SHP77 (cell line): ENCODE measurements around the gene KIF24.
A peak's percentile ranks its signal among the peaks of the same experiment; 100 is the strongest.
"Not testable (repeated sequence)": the region's sequence is repeated elsewhere in the genome, so short reads cannot be mapped to it uniquely, and the experiment has no call there.

Source experiments
- DNase-seq, 2 experiments: peaks; one replicate each; lab custom pipeline; 2025; lab: John Stamatoyannopoulos, UW

KIF24 gene, protein sequence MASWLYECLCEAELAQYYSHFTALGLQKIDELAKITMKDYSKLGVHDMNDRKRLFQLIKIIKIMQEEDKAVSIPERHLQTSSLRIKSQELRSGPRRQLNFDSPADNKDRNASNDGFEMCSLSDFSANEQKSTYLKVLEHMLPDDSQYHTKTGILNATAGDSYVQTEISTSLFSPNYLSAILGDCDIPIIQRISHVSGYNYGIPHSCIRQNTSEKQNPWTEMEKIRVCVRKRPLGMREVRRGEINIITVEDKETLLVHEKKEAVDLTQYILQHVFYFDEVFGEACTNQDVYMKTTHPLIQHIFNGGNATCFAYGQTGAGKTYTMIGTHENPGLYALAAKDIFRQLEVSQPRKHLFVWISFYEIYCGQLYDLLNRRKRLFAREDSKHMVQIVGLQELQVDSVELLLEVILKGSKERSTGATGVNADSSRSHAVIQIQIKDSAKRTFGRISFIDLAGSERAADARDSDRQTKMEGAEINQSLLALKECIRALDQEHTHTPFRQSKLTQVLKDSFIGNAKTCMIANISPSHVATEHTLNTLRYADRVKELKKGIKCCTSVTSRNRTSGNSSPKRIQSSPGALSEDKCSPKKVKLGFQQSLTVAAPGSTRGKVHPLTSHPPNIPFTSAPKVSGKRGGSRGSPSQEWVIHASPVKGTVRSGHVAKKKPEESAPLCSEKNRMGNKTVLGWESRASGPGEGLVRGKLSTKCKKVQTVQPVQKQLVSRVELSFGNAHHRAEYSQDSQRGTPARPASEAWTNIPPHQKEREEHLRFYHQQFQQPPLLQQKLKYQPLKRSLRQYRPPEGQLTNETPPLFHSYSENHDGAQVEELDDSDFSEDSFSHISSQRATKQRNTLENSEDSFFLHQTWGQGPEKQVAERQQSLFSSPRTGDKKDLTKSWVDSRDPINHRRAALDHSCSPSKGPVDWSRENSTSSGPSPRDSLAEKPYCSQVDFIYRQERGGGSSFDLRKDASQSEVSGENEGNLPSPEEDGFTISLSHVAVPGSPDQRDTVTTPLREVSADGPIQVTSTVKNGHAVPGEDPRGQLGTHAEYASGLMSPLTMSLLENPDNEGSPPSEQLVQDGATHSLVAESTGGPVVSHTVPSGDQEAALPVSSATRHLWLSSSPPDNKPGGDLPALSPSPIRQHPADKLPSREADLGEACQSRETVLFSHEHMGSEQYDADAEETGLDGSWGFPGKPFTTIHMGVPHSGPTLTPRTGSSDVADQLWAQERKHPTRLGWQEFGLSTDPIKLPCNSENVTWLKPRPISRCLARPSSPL (N-terminal part only)

DNA sequence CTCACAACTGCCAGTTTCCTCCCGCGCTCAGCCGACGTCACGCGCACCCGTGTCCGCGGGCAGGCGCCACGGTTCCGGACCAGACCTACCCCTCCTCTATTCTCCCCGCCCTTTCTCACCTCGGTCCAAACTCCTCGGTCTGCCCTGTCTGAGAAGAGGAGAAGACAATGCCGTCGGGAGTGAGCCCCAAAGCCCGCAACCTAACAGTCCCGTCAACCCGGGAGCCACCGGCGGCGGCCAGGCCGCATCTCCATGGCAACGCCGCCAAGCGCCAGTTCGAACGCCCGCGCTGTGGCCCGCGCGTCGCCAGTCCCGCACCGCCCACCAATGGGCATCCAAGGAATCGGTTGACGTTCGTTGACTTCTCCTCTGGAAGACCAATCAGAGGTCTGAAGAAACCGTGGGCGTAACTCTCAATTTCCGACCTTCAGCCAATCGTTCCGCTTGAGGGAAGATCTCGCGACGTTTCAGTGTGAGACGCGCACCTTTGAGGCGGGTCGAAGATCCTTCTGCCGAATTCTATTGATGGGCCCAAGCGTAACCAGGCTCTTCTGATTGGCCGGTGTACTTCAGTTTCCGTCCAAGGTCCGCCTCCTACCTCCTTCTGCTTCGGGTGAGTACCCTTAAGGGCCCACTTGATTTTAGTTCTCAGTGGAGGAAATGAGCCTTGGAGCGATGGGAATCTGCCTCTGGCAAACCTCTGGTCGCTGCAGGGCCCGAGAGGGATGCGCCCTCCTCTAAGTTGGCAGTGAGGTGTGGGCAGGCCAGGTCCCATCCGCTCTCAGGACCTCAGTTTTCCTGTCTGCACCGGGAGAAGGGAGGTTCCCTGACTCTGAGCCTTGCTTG is at the start of gene KIF24, which contains the start of gene NUDT2:
TSS of gene KIF24 (minus strand) at position 282 of the 846 bp plus-strand sequence. CDS start 17,922 bp downstream, outside the sequence.
TSS of gene NUDT2 (plus strand) at position 583 of the 846 bp plus-strand sequence. CDS start 9,471 bp downstream, outside the sequence.
- DNase-seq = peak; percentile 95 to 96

DNA sequence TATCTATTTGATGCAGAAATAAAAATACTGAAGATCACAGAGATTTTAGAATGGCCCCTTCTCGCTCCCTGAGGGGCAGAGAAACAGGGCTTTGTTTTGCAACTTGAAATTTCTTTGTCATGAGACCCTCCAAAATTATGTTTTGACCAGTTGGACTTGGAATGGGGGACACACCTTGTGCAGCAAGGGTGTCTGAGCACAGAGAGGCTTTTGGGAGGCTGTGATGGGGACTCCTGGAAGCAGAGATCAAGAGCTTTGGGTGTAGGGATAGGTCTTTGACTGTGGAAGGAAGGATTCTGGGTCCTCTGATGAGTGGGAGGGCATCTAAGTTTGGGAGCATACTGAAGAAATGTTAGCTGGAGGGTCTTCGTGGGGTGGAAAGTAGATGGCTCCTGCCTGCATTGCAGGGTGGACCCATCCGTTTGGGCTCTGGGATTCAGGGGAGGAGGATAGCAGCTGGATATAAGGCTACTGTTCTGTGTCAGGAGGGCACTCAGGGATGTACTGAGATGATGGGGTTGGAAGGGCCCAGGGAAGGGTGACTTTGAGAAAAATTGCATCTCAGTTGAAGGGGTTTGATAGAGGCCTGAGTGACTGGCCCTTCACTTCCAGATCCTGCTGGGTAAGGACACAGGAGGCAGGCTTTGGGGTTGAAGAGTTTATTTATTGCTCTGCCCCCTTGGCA is 49.5 kb upstream of the KIF24 start:
- DNase-seq = no peak

DNA sequence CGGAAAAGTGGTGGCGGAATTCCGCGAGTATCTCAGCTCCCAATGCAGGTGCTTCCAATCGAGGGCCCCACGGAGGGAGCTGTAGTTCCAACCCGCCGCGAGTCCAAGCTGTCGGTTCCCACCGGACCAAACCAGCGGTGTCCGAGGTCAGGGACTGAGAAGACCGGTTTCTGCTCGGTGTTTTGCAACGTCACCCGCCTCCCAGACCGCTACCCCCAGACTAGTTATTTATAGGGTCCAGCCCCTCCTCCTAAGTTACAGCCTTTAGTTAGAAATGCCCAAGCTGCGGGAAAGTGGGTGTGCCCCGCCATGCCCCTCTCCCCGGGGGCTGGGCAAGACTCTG is 48.3 kb upstream of the KIF24 start:
- no peak for DNase-seq

DNA sequence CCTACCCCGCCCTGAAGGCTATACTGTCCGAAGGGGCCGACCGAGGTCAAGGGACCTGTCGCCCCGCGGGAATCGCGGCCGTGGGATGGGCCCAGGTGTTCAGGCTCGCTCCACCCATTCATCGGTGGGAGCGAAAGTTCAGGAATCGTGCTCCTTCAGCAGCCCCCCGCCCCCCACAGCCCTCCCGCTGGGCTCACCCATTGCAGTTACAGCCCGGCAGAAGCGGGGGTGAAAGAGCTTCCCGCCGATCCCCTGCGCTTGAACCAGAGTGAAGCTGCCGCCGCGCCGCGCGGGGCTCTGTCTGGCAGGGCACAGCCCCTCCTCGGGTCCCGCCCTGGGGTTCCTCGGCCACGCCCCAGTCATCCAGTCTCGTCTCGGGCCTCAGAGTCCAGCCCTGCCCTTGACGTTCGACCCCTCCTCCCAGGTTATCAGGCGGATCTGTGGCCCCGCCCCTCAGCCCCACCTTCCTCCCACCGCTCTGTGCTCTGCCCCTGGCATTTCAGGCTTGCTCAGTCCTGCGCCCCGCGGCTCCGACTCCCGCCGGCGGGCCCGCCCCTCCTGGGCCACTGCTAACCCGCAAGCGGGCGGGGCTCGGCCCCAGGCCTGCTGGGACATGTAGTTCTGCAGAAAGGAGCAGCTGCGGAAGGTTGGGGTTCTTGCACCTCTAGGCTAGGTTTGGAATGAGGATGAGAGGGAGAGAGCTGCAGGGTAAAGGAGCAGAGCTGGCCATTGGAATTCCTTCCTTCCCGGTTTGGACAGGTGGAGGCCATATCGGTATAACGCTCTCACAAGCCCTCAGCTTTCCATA is 47.7 kb upstream of the KIF24 start, which contains the start of gene MYORG:
TSS of gene MYORG (minus strand) at position 303 of the 808 bp plus-strand sequence. CDS start 3,955 bp downstream, outside the sequence.
- DNase-seq = peak; percentile 84

DNA sequence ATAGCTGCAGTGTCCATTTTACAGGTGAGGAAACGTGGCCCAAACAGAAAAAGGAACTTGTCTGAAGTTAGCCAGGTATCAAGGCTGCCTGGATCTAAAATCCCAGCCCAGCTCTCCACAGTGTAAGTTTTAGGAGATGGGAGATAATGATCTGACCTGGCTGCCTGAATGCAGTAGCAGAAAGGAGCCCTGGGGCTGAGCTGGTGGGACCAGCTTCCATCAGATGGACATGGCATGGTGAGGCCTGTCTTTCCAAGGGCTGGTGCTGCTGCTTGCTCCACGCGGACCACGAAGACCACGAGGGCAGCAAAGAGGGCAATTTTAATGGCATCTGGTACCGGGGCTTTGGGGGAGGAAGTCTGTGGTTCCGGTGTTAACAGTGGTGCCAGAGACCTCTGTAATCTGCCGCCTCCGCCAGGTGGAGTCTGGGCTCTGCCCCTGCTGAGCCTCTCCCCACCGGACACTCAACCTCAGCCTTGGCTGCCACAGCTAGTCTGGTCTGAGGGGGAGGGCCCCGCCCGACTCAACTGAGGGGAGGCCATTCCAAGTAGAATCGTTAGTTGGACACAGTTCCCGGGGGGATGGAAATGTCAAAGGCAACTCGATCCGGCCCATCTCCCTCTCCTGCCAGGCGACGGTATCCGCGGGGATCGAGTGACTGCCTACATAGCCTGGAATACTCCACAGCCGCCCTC is 47.0 kb upstream of the KIF24 start:
- peak; percentile 11 to 30 for DNase-seq

DNA sequence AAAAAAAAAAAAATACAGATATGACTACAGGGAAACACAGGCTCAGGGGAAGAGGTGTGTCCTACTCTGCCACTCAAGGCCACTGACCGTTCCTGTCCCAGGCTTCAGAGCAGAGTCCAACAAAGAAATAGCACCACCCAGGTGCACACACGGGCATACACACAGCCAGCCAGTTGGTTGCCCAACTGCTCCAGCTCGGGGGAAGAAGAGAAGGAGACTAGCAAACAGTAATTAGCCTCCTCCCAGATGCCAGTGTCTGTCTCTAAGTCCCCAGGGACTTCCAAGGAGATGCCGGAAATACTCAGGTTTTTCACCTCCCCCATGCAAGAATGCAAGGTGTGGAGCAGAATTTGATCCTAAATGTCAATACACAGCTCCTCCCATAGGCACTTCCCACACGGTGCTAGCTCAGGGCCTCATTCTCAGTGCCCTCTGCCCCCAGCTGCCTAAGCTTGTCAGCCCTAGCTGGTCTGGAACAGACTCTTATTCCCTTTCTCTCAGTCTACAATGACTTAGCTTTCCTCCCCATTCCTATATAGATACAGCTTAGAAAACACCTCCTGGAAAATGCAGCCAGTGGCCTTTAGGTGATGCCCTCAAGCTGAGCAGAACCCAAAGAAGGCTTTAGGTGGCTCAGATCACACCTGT is 46.0 kb upstream of the KIF24 start:
- DNase-seq = no peak

DNA sequence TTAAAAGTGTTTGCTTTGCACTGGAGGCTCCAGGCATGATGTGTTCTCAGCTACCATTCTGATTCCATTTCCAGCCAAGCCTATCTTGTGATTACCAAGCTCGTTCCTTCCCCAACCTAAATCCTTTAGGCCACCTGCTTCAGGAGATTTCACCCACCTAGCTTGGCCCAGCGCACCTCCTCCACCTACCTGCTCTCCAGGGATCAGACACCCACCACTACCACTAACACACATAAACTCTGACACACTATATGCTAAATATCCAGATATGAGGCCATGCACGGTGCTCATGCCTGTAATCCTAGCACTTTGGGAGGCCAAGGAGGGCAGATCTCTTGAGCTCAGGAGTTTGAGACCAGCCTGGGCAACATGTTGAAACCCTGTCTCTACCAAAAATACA is 45.3 kb upstream of the KIF24 start:
- DNase-seq = no peak

DNA sequence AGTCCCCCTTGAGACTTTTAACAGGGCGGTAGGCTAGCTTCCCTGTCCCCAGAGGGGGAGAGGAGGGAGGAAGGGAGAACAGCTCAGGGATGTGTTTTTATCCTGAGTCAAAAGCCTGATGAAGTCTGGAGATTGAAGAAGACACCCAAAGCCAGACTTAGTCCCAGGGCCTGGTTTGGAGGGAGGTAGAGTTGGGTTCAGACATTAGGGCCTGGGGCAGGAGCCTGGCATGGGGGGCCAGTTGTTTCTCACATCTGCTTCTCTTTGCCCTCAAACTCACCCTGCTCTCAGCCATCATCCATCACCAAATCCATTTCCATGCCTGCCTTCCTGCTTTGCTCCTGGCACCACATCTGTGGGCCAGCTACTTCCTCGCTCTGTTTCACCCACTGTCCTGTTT is 44.7 kb upstream of the KIF24 start:
- DNase-seq = no peak

DNA sequence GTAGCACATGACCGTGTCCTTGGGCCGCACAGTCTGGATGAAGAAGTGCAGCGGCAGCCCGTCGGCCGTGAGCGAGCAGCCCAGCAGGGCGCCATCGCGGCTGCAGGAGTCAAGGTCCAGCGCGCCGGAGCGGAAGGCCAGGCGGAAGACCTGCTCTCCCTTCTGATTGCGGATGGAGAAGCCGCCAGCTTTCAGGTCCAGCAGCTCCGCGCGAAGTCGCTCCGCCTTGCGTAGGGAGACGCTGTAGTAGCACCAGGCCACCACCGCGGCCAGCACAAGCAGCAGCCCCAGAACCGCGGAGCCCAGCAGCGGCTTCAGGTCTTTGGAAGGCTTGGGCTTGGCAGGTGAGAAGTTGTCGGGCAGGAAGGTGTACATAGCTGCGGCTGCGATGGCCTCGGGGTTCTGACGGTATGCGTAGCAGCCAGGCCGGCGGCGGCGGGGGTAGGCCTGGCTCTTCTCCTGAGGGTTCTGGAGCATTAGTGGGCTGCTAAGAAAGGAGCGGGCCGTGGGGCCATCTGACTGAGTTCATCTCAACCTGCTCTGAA is 43.5 kb upstream of the KIF24 start:
- DNase-seq = no peak

DNA sequence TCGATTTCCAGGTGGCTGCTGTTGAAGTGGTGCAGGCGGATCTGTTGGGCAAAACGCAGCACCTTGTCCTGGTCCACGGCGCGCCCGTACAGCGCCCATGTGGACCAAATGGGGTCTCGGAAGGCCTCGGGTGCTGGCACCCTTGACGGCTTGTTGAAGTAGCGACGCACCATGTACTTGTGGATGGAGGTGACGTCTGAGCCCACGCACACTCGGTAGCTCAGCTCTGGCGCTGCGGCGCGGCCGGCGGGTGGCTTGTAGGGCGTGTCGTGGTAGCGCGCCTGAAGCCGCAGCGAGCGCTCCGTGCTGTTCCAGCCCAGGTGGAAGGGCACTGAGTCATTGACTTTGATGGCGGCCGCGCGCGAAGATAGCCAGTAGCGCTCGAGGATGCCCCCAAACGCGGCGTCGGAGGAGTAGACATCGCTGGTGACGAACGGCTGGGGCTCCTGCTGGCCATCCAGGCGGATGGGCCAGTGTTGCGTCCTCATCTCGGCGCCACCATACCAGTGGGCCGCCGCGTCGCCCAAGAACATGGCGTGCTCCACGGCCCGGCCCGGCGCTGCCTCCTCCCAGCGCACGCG is 42.9 kb upstream of the KIF24 start:
- DNase-seq = no peak

DNA sequence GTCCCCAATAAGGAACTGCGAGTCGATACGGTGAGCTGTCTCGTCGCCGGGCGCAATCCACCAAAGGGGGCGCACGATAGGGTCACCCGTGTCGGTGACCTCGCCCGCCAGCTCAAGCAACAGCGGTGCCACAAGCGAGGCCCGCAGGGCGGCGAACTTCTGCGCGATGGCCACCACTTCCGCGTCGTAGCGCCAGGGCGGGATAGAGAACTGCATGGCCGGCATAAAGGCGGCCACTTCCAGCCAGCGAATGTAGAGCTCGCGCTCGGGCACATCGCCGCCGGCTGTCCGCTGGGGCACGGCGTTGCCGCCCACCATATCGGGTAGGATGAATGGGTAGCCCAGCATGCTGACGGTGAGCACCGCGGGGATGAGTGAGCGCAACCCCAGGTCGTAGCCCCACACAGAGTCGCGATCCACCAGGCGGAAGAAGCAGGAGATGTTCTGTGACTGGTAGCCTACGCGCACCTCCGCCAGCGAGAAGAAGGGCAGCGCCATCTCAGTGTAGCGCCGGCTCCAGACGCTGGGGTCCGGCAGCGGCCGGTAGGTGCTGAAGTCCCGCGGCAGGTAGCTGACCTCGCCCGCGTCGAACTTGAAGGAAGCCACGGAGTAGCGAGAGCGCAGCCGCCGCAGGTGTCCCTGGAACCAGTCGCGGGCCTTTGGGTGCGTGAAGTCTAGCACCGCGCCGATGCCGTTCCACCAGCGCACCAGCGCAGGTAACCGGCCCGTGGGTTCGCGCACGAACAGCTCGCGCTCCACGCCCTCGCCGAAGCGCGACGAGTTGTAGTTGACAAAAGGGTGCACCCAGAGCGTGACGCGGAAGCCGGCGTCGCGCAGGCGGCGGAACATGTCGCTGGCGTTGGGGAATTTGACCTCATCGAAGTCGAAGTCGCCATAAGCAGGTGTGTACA is 42.2 kb upstream of the KIF24 start:
- no peak for DNase-seq

DNA sequence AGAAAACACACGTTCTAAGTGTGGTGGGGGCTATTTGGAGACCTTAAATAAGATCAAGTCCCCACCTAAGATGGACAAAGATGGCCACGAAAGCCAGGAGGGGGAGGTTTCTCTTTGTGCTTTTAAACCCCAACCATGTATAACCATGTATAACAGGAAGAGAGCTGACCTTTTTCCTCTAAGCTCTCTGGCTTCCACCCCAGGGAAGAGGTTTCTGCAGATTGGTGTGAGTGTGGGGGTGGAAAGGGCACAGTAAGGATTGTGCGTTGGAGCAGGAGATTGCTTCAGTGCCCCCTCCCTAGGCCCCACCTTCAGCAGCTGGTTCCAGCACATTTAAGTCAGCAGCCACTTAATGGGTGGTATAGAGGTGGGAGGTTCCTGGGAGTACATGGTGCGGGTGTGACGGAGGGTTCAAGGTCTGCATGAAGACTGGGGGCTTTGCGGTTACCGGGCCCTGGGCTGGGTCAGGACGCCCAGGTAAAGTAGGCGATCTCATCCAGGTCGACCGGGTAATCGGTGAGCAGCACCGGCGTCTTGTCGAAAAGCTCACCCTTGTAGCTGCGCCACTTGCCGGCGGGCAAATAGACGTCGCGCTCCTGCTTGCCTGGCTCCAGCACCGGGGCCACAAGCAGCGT is 41.4 kb upstream of the KIF24 start:
- DNase-seq = no peak

DNA sequence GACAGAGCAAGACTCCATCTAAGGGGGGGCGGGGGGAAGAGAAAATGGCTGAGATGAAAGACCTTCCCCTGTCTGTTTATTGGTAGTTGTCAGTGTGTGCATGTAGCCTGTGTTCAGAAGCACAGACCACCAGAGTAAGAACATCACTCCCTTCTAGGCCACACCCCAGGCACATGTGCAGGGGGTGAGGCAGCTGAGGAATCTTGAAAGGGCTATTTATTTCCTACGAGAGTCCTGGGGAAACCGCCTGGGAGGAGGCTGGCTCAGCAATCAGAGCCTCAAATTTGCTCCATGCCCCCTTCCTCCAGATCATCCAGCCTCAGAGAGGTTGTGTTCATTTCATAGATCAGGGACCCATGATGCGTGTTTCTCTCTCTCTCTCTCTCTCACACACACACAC is 40.6 kb upstream of the KIF24 start:
- no peak for DNase-seq

DNA sequence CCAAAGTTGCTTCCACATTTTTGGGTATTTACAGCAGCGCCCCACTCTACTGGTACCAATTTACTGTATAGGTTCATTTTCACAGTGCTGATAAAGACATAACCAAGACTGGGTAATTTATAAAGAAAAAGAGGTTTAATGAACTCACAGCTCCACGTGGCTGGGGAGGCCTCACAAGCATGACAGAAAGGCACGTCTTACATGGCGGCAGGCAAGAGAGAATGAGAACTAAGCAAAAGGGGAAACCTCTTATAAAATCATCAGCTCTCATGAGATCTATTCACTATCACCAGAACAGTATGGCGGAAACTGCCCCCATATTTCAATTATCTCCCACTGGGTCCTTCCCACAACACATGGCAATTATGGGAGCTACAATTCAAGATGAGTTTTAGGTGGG is 39.7 kb upstream of the KIF24 start:
- not testable (repeated sequence) for DNase-seq

DNA sequence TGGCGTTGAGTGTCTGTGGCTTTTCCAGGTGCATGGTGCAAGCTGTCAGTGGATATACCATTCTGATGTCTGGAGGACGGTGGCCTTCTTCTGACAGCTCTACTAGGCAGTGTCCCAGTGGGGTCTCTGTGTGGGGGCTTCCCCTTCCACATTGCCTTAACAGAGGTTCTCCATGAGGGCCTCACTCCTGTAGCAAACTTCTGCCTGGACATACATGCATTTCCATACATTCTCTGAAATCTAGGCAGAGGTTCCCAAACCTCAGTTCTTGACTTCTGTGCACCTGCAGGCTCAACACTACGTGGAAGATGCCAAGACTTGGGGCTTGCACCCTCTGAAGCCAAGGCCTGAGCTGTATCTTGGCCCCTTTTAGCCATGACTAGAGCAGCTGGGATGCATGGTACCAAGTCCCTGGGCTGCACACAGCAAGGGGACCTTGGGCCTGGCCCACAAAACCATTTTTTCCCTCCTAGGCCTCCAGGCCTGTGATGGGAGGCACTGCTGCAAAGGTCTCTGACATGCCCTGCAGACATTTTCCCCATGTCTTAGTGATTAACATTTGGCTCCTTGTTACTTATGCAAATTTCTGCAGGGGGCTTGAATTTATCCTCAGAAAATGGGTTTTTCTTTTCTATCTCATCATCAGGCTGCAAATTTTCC is 38.8 kb upstream of the KIF24 start:
- not testable (repeated sequence) for DNase-seq

DNA sequence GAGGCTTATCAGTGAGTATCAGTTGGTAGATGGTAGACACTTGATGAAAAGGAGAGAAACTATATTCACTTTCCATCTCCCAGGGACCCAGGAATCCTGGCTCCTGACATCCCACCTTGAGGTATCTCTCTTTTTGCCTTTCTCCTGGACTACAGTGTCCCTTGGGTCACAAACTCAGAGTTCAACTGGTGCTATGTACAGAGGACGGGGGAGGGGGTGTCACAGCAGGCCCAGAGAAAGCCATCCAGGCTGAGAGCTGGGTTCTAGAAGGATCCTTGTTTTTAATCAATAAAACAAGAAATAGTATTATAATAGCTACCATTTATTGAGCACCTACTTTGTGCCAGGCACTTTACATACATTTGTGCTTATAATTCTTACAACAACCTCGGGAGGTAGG is 37.3 kb upstream of the KIF24 start:
- no peak for DNase-seq
